Kasumi-1 (cell line): ENCODE results near the gene SMARCA1.

Experiments
- DNase-seq, 2 experiments: peaks; one replicate each; lab custom pipeline; 2025; lab: John Stamatoyannopoulos, UW

Gene SMARCA1

DNA sequence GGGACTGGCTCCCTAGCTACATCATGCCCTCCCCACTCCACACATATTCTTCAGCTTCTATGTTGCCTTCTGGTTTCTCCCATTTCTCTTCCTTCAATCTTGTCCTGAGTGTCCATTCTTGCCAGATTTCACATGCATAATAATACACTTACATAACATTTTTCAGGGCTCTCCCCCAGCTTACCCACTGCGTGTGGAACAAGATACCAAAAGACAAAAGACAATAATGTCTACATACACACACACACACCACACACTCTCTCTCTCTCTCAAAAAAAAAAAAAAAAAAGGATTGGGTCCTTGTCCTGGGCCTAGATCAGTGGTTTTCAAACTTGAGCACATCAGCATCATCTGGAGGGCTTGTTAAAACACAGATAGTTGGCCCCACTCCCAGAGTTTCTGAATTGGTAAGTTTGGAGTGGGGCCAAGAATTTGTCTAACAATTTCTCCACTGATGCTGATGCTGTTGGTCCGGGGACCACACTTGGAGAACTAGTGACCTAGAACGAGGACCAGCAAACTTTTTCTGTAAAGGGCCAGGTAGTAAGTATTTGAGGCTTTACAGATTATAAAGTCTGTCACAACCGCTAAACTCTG, 6.5 kb upstream of the SMARCA1 start:
- DNase-seq: no peak

DNA sequence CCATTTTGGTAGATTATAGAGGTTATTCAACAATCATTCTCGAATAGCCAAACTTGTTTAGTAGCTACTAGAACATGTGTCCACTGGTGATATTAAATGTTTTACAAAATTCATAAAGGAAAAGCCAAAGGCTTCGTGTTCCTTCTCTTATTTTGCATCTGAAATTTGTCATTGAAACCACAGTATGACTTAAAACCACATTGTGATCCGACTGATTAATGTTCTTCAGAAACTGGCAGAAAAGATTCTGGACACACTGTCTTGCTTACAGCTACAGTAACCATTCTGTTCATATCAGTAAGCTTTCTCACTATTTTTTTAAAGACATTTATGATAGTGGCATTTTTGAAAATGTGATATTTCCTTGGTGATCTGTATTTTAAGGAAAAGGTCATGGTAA, 2.6 kb upstream of the SMARCA1 start:
- no peak for DNase-seq

DNA sequence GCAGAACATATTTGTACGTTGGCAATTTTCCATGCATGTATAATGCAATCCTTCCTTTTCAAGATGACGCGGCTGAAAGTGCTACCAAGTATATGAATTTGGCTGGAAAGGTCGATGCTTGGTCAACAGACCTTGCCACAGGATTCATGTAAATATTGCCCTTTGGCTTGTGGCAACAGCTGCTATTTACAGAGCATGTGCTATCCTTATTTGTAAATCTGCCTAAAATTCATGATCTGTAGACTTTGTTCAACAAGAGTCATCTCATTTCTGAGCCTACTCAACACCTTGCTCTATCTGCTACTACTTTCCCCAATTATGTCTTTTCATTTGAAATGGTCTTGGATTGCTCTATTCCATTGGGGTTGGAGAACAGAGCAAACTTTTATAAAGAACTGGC, 1.9 kb upstream of the SMARCA1 start:
- DNase-seq: no peak

DNA sequence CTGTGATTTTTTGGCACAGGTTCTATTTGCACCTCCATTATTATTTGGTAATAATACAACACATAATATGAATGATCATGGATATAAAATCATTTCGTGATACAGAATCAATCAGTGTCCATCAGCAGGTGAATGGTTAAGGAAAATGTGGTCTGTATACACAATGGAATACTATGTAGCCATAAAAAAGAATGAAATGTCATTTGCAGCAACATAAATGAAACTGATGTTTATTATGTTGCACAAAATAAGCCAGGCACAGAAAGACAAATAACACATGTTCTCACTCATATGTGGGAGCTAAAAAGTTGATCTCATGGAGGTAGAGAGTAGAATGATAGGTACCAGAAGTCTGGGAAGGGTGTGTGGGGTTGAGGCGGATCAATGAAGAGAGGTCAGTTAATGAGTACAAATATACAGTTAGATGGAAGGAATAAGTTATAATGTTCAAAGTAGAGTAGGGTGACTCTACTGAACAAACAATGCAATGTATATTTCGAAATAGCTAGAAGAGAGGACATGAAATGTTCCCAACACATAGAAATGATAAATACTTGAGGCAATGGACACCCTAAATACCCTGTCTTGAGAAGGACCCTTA, 1.1 kb upstream of the SMARCA1 start:
- no peak for DNase-seq

DNA sequence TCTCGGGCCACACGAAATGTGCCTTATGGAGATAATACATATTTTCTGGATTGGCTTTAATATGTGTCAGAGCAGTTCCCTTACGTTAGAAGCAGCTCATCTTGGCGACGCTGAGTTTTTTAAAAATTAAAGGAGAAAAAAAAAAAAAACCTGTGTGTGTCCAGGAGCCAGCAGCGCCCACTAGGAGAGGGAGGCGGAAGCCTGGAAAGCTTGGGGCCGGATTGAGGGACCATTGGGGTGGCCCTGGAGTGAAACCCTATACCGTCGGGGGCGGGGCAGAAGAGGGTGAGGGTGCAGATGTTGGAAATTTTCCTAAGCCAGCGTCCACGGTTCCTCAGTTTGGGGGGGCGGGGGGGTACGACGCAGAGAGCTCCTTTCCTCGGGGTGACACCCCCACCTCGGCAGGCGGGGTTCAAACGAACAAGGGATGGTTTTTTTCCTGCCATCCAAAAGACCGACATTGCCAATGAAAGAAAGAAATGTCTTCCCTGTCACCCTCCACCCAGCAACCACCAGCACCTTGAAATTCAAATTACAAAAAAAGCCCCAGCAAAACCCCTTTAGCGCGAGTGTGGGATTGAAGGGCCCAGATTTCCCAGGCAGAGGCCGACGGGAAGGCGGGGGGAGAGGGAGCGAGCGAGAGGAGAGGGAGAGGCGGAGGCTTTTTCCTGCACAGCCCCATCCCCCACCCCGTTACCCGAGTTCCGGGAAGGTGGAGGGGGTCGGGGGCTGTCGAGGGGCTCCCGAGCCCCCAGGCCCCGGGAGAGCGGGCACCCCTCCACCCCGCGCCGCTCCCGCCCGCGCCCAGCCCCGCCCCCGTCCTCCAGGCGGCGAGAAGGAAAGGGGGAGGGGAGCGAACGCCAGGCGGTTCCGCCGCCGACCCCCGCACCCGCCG, 859 bp downstream of the SMARCA1 start:
- no peak for DNase-seq

DNA sequence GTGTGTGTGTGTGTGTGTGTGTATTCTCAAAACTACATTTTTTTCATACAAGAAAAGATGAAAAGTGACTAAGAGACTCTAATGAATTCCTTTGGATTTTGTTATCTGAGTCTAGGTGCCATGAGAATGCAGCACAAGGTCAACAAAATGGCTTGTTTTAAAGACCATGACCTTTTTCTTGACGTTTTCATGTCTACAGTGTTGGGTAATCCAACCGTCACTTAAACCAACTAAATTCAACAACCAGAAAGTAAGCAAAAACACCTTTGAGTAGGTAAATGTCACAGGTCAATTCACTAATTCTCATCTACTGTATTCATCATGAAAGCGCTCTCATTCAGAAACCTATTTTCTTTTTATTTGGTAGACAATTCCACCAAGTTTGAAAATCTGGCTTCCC, 3.1 kb downstream of the SMARCA1 start:
- DNase-seq: no peak

DNA sequence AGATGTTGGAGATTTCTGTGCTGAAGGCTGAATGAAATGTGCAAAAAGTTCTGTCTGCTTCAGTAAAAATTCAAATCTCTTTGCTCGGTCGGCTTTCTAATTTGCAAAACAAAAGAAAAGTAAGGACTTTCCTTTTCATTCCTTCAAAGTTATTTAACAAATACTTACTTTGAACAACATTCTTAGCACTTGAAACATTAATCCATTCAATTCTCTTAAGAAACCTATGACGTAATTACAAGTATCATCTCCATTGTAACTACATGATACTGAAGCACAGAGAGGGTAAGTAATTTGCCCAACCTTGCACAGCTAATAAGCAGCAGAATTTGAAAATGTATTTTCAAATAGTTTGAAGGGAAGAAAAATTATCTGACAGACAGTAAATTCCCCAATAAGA, 6.9 kb downstream of the SMARCA1 start:
- DNase-seq: no peak

DNA sequence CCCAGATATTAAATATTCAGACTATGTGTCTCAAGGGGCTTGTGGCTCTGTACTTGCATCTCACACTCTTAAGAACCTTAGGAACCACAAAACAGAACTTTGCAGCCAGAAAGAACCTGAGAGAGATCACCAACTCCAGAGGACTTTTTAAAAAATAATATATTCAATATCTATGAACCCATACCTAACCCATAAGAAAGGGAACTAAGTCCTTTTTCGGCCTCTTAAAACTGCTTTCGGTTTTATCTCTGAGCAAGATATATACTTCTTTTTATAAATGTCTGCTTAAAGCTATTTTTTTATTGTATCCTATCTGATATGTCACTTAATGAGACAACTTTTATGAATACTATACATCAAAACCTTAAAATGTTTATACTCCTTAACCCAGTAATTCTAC, 10.9 kb downstream of the SMARCA1 start:
- DNase-seq: no peak

DNA sequence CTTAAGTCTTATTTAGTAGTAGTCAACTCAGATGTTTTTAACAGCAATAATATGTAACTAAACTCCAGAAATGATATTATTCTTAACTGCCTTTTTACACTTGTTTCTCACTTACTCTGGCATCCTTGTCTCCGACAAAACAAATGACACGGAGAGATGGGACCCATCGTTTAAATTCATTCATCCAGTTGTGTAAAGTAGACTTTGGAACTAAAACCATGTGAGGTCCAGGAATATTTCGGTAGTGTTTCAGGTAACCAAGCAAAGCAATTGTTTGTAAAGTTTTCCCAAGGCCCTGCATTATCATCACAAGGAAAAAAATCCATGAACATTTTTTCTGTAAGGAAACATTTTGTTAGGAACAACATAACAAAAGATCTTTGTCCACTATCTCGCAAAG, 11.6 kb downstream of the SMARCA1 start:
- DNase-seq: no peak

DNA sequence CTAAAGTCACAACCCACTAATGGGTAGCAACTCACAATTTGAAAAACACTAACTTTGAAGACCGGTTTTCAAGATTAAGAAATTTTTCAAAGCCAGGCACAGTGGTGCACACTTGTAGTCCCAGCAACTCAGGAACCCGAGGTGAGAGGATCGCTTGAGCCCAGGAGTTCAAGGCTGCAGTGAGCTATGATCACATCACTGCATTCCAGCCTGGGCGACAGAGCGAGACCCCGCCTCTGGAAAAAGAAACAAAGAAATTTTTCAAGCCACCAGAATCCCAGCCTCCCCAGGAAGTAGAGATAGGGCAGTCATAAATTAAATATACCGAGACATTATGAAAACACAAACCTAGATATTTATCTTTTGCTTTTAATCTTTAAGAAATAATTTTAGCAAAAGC, 13.0 kb downstream of the SMARCA1 start:
- no peak for DNase-seq

DNA sequence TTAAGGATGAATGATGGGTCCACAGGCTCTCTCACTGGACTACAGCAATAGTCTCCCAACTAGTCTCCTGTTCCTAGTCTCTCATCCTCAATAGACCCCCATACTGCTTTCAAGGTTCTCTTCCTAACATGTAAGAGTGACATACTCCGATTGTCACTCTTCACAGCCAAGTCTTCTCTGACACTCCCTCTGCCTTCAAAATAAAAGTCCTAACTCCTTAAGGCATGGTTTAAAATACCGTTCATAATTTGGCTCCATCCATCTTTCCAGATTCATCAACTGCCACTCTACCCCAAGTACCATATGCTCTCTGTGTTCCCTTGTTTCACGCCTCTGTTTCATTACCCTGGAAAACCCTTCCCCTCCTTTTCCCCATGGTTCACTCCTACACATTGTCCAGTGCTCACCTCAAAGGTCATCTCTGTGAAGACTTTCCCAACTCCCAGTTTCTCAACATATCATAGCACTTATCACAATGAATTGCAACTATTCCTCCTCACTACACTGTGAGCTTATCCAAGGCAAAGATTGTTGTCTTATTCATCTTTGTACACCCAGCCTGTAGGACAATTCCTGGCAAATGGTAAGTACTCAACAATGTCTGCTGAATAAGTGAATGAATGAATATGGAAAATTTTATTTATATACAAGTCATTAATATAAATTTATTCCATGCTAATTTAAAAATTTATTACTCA, 26.0 kb downstream of the SMARCA1 start:
- no peak for DNase-seq

DNA sequence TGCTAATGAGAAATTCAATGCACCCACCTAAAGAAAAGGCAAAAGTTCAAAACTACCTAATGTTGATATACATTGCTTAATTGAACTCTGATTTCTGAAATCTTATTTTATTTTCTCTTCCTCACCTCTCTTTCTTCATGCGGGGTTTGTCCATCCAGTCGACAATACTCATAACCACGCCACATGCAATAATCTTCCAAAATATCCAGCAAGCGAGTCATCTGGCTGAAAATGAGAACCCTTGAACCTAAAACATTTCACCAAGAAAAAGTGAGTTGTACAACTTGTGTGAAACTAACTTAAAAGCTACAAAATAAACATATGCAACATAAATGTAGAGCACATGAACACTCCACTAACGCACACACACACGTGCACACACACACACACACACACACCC, 26.7 kb downstream of the SMARCA1 start:
- no peak for DNase-seq

DNA sequence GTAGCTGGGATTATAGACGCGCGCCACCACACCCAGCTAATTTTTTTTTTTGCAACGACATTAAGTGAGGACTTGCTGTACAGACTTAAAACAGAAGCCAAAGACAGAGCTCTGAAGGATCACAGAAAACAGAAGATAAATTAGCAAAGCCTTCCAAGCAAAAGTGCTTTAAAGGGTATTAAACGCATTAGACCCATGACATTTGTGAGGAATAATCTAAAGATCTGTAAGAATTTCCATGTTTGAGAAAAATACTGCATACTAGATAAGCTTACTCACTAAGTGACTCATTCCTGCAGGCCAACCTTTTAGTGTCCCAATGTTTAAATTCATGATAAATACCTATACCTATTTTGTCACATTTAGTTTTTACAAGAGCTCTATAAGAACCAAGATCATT, 27.4 kb downstream of the SMARCA1 start:
- no peak for DNase-seq

DNA sequence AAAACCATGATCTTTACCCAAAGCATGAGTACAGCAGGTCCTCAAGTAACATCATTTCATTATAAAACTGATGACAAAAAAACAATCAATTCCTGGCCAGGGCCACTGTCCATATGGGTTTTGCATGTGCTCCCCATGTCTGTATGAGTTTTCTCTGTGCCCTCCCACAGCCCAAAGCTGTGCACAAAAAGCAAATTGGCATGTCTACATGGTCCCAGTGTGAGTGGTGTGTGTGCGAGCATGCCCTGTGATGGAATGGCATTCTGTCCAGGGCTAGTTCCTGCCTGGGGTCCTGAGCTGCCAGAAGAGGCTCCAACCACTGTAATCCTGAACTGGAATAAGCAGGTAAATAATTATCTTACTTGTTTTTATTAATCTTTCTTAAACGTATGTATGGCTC, 28.4 kb downstream of the SMARCA1 start:
- no peak for DNase-seq

DNA sequence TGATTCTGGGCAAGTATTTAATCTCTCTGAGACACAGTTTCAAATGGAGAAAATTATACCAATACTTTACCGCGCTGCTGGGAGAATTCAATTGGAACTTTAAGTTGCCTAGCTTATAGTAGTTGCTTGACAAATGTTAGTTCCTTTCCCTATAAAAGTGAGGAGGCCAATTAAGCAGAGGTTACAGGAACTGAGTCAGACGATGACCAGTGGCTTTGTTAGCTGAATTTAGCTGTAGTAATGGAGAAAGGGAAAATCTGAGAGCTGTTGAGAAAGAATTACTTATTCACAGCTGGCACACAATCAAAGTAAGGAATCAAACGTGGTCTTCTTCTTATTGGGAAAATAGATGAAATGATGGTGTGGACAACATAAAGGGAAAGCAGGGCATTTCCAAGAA, 29.6 kb downstream of the SMARCA1 start:
- DNase-seq: no peak

DNA sequence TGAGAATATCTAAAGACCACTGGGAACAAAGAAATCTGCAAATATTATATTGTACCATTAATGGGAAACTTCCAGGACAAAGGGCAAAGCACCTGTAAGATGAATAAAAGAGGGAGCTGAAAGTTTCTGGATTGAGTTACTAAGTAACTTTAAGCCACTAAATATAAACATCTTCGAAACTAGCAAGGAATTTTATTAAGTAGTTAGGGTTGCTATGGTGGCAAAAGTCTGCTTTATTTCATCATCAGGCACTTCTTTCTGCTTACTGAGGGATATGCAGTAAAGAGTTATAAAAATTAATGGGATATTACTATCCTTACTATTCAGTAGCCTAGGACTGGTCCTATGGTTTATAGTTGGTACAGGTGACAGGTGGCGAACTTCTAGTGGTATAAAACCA, 33.0 kb downstream of the SMARCA1 start:
- no peak for DNase-seq

DNA sequence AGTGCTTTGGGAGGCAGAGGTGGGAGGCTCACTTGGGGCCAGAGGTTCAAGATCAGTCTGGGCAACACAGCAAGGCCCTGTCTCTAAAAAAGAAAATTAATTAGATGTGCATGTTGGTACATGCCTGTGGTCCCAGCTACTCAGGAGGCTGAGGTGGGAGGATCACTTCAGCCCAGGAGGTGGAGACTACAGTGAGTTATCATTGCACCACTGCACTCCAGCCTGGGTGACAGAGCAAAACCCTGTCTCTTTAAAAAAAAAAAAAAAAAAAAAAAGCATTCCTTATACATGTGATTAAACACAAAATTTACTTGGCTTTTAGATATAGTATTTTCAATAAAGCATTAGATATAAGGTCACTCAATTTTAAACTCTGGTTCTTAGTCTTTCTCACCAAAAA, 34.9 kb downstream of the SMARCA1 start:
- no peak for DNase-seq

DNA sequence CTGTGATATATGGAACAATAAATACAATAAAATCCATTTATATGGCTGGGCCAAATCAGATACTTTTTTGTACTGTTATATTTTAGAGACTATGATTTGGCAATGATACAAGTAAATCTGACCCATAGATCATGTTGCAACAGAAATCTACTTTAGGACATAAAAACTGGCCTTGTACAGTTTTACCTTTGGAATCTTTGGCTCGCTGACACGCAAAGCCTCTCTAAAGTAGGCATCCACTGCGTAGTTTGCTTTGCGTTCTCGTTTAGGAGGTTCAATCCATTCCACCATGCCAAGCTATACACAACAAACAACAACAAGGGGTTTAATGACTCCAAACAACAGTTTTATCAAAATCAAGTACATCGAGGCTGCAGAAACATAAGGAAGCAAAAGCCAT, 42.4 kb downstream of the SMARCA1 start:
- no peak for DNase-seq

DNA sequence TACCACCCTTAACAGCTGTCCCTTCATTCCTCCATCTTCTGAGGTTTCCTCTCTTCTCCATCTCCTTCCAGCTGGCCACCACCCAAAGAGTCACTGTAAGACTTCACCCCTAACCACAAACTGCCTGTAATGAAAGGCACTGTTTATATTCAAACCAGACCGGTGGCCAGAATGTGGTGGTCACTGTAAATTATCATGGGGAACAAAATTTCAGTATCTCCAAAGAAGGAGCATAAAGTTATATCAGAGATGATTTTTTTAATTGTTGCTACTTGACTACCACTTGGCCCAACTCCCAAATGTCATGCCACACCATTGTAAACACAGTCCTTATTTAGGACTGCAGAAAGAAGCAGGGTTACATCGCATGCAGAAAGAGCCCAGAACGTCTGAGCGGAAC, 44.8 kb downstream of the SMARCA1 start:
- DNase-seq: no peak

DNA sequence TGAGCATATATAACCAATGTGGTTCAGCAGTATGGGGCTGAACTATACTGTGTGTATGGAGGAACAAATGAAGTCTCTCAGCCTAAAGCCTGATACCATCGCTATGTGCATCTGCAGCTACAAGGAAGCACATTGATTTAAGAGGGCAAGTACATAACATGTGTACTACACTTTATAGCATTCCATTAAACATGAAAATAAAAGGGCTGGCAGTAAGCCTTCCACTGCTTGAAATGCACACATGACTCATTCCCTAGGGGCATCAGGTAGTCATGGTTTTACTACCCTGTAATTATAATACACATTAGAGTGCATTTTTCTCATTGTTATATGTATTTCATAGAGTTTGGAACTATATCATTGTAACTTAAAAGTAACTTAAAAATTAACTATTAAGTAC, 51.2 kb downstream of the SMARCA1 start:
- DNase-seq: no peak

DNA sequence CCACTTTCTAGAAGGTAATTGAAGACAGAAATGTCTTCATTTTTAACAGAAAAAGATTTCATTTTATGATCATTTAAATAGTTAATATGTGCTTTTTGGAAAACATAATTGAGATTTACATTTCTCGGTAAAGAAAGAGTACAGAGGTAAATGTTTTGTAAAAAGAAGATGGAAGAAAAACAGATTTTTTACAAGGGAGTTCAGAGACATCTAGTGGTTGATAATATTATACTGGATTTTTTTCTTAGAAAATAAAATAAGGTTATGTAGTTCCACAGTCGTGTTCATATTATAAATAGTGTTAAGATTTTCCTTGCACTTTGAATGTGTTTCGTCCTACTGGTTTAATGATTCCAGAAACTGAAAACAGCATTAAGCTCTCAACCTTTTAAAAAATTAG, 60.6 kb downstream of the SMARCA1 start:
- peak; percentile 41 to 66 for DNase-seq

DNA sequence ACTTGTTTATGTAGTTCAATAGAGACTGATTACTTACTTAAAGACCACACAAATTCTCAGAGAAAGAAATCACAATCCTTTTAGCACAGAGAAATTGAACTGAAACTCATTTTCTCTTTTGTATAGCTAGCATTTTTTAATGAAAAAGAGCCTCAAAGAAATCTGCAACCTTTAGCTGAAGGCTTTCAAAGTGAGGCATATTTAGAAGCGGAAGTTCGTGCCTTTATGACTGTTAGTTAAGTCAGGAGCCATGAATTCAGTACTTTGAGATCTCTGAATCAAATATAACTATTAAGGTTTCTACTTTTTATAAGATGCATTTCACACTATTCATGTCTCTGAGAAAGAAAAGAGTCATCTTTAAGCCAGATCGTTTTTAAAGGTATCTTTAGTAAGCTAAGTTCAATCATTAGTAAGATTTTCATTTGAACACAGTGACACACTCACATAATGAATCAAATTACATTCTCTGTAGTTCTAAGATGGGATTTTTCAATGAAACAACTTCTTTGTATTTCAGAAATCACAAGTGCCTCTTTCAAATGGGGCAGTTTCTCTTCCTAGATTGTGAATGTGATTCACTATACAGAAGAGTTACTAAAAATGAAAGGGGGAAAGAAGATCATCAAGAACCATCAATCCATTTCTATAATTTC, 61.4 kb downstream of the SMARCA1 start:
- no peak for DNase-seq
